Inflammatory macrophage (primary cell): ENCODE data around the gene C13orf46.

ENCODE experiments used
- DNase-seq, 2 donors: peaks; one replicate each; pipeline ENCODE4 v3.0.0-alpha.2; 2020 to 2022

Gene C13orf46

DNA sequence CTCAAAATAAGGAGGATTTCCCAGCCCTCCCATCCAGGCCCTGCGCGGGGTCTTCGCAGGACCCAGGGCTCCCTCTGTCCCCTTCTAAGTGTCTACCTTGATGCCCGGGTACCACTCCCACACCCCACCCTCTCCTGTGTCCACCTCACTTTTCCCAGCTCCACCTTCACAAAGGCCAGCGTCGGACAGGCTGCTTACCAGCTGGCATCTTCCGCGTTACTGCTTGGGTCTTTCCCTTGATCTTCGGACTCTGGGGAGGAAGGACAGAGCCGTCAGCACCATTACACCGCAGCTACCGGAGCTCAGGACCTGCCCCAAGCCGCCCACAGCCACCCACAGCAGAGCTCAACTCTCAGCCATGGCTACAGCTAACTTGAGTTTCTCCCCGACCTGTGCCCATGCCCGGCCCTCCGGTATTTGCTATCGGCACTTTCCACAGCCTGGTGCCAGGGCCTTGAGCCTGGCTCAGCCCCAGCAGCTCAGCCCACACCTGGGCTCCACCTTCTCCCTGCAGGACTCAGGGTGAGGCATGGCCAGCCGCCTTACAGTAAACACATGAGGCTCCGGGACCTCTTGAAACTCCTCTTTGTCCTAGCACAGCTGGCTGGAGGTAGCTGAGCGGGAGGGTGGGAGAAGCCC lies 3.8 kb downstream of the C13orf46 start:
- DNase-seq: no peak

DNA sequence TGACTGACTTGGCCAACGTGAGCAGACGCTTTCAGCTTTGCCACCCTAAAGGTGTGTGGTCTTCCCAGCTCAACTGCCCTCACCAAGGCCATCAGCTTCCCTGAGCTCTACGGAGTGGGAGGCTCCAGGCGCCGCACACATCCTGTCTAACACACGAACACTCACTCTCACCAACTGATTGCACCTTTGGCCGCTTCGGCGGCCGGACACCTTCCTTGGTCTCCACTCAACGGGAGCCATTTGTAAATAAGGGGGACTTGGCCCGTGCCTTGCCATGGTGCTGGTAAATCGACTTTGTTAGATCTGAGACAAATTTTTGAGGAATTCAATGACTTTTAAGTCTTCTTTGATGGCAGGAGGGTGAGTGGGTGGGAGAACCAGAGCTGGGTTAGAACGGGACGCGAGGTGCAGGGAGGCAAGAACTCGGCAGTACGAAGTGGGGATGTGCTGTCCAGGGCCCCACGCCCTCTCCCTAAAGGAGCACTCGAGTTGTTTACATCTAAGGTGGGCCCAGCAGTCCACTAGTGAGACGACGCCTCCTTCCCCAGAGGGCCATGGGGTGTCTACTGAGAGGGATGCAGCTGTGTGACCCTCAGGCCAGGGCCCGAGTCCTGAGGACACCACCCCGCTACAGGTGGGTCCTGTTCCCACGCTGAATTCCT lies 4.4 kb downstream of the C13orf46 start:
- DNase-seq: no peak

DNA sequence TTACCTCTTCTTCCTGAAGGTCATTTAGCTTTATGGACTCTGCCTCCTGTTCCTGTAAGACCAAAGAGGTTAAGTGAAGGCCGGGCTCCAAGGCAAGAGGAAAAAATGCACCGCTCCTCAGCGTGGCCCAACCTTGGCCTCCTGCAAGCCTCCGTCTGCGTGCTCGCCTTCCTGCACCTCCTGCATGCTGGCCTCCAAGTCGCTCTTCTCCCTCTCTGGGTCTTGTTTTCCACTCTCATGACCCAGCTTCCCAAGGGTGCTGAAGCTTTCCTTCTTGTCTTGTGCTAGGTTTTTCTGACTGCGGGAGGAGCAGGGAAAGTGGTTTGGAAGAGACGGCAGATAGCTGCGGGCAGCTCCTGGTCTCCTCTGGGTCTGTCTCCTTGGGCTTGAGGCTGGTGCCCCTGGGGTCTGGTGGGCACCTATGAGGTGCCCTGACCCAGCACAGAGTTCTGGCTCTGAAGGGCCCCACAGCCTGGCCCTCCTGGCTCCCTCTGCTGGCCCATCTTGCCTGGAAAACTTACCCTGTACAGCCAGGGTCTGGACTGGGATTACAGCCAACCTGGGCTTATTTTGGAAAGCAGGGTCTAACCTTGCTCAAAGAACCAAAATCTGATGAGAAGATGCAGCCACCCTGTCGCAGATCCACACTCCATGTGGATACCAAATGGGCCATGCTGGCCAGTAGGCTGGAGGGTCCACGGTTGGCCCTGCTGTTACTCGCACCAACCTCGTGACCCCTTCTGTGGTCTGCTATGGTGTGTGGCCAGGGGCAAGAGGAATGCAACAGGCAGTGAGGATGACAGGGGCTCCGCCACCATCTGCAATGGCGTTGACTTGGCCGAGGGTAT lies 5.2 kb downstream of the C13orf46 start:
- no peak for DNase-seq

DNA sequence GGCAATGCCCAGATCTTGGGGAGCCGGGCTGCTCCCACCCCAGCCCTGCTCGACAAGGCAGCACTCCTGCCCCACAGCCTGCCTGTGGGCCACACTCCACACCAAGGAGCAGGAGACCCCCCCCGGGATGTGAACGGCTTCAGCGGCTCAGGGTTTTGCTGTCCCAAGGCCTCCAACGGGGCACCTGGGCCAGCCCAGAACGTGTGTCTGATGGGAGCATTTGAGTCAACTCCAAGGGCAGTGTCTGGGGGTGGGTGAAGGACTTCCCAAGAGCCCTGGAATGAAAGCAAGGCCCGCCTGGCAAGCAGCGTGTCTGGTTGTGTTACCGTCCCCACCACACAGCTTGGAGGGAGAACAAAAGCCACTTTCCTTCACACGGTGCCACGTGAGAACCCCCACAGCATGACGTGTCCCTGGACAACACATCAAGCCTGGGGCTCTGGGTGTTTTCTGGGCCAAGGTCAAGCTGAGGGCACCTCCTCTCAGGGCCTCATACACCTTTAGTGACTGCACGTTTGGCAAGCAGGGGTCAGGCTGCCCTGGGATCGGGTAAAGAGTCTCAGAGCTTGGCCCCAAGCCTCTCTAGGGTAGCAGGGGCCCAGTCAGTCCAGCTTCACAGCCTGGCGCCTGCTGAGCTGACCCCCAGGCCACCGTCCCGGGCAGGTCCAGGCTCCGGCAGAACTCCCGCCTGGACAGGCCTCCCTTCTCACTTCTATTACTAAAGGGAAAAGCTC lies 6.0 kb downstream of the C13orf46 start:
- DNase-seq: no peak

DNA sequence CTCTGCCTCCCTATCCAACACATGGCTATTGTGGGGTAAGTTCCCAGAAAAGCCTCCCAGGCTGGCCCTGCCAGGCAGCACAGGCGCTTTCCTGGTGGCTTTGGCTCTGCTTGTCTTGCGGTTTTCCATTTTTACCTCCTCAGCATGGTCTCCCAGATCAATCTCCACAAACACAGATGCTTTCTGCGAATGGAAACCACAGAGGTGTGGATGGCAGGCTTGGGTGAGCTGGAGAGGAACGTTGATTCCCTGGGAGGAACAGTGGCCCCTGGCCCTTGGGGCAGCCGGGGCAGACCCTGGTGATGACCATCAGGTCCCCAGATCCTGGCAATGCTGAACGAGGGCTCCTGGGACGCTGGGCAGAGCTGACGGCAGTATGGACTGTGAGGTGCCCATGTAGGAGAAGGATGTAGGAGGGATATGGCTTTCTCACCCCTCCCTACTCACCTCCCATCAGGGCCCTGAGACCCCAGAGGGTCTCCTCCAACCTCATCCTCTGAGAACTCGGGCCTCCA lies 6.6 kb downstream of the C13orf46 start:
- no peak for DNase-seq

DNA sequence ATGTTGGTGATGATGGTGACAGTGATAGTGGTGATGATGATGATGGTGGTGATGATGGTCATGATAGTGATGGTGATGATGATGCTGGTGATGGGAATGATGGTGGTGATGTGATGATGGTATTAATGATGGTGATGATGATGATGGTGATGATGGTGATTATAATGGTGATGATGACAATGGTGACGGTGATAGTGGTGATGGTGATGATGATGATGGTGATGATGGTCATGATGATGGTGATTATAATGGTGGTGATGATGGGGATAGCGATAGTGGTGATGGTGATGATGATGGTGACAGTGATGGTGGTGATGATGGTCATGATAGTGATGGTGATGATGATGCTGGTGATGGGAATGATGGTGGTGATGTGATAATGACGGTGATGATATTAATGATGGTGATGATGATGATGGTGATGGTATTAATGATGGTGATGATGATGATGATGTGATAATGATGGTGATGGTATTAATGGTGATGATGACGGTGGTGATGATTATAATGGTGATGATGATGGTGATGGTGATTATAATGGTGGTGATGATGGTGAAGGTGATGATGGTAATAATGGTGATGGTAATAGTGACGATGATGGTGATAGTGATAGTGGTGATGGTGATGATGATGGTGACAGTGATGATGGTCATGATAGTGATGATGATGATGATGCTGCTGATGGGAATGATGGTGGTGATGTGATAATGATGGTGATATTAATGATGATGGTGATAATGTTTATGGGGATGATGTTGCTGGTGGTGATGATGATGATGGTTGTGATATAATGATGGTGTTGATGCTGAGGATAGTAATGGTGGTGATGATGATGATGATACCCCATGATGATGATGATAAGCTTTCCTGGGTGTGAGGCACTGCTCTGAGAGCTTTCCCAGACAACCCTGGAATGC lies 7.7 kb downstream of the C13orf46 start:
- DNase-seq: no peak

DNA sequence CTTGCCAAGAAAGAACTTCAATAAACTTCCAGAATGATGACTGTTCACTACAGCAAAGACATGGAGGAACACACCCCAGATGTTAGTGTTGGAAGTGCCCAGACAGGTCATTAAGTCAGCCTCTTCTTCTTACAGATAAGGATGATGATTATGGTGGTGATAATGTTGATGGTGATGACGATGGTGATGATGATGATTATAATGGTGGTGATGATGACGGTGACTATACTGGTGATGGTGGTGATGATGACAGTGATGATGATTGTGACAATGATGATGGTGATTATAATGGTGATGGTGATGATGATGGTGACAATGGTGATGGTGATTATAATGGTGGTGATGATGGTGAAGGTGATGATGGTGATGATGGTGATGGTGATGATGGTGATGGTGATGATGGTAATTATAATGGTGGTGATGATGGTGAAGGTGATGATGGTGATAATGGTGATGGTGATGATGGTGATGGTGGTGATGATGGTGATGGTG lies 8.4 kb downstream of the C13orf46 start:
- no peak for DNase-seq

DNA sequence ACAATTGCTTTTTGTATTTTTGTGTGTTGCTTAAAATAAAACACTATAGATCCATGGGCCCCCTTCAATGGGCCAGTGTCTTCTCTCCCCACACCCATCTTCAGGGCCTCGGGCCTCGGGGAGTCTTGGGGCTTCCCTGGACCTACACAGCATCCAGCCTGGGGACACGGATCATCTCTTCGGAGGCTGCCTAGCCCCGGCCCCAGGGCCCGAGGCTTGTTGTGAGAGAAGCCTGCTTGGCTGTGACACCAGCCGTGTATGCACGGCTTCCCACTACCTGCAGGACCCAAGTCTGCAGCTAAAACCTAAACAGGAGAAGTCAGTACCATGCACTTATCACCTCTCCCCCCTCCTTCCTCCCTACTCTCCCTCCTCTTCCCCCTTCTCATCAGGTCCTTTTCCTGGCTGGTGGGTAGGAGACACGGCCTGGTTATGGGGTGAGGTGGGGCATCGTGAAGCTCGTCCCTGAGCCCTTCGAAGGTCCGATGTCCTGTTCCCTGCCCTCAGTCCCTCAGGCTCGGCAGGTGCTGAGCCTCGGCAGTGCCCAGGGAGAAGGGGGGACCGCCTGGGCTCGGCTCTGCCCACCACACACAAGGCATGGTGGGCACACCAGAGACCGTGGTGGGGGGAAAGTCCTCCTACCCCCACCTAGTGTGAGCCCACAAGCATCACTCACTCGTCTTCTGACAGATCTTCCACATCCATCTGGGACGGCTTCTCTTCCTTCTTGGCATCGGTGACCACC lies 9.5 kb downstream of the C13orf46 start:
- DNase-seq: no peak

DNA sequence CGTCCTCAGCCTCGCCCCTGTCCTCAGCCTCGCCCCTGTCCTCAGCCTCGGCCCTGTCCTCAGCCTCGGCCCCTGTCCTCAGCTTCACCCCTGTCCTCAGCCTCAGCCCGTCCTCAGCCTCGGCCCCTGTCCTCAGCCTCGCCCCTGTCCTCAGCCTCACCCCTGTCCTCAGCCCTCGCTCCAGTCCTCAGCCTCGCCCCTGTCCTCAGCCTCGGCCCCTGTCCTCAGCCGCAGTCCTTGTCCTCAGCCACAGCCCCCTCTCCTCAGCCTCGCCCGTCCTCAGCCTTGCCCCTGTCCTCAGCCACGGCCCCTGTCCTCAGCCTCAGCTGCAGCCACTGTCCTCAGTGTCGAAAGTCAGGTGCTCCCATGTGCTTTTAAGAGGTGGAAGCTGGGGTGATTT lies 10.5 kb downstream of the C13orf46 start:
- DNase-seq: no peak

DNA sequence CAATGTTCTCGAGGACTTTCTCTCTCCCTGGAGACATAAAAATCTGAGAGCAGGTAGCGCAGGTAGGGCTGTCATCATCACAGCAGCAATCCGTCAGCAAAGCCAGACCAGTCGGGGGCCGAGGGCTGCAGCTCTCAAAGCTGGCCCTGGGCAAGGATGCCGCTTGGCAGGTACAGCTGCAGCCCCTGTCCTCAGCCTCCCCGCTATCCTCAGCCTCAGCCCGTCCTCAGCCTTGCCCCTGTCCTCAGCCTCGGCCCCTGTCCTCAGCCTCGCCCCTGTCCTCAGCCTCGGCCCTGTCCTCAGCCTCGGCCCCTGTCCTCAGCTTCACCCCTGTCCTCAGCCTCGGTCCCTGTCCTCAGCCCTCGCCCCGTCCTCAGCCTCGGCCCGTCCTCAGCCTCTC lies 10.9 kb downstream of the C13orf46 start:
- no peak for DNase-seq

DNA sequence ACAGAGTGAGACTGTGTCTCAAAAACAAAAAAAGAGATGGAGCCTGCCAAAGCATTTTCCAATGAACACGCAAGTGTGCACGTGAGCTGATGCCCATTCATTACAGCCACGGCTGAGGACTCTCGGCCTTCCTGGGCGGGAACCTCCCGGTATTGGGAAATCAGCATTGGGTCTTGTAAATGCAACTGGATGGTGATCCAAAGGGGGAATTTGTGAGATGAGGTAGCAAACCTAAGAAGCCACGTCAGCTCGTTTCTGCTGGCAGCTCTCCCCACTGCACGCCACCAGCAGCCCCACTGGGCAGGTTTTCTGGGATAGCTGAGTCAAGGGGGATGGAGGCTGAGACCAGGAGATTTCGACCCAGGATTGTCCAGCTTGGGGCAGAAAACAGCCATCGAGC lies 11.5 kb downstream of the C13orf46 start:
- no peak for DNase-seq

DNA sequence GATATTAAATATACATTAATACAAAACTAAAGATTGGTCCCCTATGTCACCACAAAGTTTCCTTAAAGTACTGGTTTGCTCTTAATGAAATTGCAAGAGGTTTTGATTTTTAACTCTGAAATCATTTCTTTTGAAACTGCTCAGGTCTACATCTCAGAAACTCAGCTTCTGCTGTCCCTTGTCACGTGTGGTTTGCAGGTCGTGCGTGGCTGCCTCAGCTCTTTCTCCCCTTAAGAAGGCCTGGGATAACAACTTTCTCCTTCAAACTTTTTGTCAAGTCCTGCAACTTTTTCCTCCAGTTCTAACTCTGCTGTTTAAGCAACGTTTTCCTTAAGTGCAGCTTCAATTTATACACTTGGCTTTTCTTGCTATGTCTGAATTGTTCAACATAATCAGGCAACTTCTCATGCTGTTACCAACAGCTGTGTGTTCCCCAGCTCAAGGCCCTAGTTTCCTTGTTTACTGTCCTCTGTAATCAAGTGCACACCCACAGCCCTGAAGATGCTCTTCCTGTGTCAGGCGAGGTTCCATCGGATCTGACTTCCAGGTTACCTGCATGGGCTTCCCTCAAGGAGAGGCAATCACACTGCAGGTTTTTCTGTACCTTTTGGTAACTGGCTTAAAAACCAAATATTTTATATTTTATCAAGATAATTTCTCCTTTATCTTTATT lies 13.5 kb downstream of the C13orf46 start:
- no peak for DNase-seq

DNA sequence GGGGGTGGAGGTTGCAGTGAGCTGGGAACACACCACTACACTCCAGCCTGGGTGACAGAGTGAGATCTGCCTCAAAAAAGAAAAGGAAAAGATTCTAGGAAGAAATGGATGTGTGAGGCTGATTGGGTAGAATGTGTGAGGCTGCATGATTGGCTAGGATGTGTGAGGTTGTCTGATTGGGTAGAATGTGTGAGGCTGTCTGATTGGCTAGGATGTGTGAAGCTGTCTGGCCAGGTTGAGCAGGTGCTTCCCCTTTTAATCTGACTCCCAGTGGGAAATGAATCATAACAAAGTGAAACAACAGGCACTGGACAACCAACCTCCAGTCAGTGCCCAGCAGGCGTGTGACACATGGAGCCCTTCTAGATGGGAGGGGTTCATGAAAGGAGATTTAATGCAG lies 14.7 kb downstream of the C13orf46 start:
- DNase-seq: no peak

DNA sequence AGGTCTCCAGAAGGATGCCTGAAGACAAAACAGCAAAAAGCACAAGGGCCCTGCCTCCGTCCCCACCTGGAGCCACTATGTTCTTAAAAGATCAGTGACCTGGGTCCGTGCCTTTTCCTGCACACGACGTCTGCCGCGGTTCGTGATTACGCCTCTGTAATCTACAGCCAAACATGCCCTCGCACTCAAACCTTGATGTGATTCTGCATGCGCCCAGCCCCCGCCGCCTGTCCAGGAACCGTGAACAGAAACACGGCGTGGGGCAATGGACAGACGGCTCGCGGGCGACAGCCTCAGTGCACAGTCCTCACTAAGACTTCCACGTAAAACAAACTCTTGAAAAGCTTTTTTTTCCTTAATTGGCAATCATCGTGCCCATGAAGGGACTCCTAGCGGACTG lies 15.5 kb downstream of the C13orf46 start:
- DNase-seq: no peak

DNA sequence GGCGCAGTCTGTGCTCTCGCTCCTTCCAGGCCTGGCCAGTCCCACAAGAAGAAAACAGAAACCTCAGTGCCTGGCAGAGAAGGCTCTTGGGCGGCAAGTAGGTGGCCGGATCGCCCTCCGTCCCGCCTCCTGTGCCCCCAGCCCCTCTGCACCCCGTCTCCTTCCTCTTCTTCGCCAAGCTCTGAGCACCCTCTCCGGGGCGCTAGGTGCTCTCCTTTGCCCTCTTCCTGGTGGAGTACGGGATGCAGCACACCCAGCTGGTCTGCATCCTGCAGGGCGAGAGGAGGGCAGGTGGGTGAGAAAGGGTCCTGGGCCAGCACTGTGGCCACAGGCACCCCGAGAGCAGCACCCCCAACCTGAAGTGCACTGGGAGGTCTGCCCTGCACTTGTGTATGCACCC lies 17.3 kb downstream of the C13orf46 start:
- DNase-seq: no peak

DNA sequence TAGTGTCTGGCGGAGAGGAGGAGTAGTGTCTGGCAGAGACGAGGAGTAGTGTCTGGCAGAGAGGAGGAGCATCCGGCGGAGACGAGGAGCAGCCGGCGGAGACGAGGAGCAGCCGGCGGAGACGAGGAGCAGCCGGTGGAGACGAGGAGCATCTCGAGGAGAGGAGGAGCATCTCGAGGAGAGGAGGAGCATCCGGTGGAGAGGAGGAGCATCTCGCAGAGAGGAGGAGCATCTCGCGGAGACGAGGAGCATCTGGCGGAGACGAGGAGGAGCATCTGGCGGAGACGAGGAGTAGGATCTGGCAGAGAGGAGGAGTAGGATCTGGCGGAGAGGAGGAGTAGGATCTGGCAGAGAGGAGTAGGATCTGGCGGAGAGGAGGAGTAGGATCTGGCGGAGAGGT lies 18.2 kb downstream of the C13orf46 start:
- no peak for DNase-seq

DNA sequence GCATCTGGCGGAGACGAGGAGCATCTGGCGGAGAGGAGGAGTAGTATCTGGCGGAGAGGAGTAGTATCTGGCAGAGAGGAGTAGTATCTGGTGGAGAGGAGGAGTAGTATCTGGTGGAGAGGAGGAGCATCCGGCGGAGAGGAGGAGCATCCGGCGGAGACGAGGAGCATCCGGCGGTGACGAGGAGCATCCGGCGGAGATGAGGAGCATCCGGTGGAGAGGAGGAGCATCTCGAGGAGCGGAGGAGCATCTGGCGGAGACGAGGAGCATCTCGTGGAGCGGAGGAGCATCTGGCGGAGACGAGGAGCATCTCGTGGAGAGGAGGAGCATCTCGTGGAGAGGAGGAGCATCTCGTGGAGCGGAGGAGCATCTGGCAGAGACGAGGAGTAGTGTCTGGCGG lies 18.6 kb downstream of the C13orf46 start:
- DNase-seq: no peak

DNA sequence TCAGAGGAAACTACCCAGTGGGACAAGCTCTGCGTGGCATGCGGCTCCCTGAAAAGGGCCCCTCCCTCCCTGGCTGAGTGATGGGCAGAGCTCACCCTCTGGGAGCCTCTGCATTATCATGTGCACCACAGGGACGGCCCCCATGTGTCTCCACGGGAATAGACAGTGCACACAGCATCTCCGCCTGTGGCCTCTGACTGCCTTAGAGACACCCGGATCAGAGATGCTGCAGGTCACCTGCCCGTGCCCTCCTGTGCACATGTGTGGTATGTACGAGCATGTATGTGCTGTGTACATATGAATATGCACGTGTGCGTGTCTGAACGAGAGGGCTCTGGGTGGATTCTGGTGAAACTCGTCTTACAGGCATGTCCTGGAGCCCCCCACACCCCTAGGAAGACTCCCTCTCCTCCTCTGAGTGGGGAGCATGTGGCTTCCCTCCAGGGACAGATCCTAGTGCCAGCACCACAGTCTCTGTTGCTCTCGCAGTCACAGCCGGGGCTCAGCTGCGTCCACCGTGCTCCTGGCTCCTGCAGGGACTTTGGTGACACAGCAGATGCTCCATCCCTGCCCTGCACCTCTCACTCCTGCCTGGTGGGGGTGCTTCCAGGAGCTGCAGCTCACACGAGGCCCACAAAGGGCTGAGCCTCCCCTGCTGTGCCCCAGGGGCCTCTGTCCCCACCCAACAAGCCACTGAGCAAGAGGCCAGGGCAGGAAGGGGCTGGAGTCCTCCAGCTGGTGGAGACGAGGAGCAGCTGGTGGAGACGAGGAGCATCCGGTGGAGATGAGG lies 19.6 kb downstream of the C13orf46 start:
- DNase-seq: no peak

DNA sequence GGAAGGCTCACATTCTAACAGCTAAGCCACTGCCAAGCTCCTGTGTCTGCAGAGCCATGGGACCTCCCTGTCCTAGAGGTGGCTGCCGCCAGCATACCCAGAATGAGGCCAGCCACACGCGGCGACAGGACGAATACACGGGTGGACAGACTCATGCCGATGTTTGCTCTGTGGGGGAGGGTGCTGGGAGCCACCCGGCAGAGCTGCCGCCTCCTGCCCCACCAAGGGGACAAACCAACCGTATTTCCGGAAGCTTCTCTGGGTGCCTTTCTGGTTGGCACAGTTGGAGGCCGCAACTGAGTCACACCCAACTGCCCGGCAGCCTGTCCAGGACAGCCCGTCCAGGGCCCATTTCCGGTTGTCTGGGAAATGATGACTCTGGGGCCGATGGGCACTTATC lies 20.3 kb downstream of the C13orf46 start:
- DNase-seq: no peak
